GM20000 (cell line): ENCODE results near the gene SFMBT2.
"Not testable (repeated sequence)": the region's sequence is repeated elsewhere in the genome, so short reads cannot be mapped to it uniquely, and the experiment has no call there.

Source experiments
- DNase-seq: peaks from one replicate; pipeline ENCODE4 v3.0.0; 2012; ENCODE audit warnings: low spot score
- CTCF ChIP-seq: IDR thresholded peaks from 2 replicates; pipeline ENCODE4 v1.5.1; 2012; ENCODE audit warnings: mild to moderate bottlenecking, control low read depth; ENCODE audit errors: extremely low read depth, missing control alignments

SFMBT2 gene

GRCh38 chr10:7389346-7389745, 21.5 kb downstream of the SFMBT2 start:
- TF ChIP-seq CTCF, result no peak
- DNase-seq, result no peak

GRCh38 chr10:7388602-7389001, 22.2 kb downstream of the SFMBT2 start:
- no peak for TF ChIP-seq CTCF
- no peak for DNase-seq

GRCh38 chr10:7388149-7388548, 22.7 kb downstream of the SFMBT2 start:
- not testable (repeated sequence) for DNase-seq

- TF ChIP-seq CTCF, result no peak
- DNase-seq, result no peak
Measured at GRCh38 chr10:7385114-7385513, 25.7 kb downstream of the SFMBT2 start.

GRCh38 chr10:7383442-7383841, 27.4 kb downstream of the SFMBT2 start:
- DNase-seq, result no peak
- no peak for TF ChIP-seq CTCF

GRCh38 chr10:7380704-7381241, 30.1 kb downstream of the SFMBT2 start:
- DNase-seq, result no peak

GRCh38 chr10:7378602-7379403, 32.0 kb downstream of the SFMBT2 start:
- no peak for TF ChIP-seq CTCF
- no peak for DNase-seq

More at GRCh38 chr10:7380704-7381241, 30.1 kb downstream of the SFMBT2 start:
- no peak for TF ChIP-seq CTCF

GRCh38 chr10:7377614-7378248, 33.1 kb downstream of the SFMBT2 start:
- DNase-seq, result no peak
- no peak for TF ChIP-seq CTCF
